ENCODE results near the gene SLC16A2. TPM values are rescaled to one million over a fixed set of nuclear protein-coding genes. Genes with fewer than 3 reads are reported as not detected.

The SLC16A2 gene
- total and polyA plus RNA-seq, 10 of the 15 experiments (the other 5 are each of a cell fraction or from before 2014, with no cell fraction given), result 0.08 to 0.13 TPM; not detected in 8

GRCh38 chrX:74419864-74420195 lies 1.5 kb upstream of the SLC16A2 start:
- ATAC-seq (no peak), DNase-seq (ENCODE audit: low read depth, low spot score) (no peak), FAIRE-seq (no peak)
- intact Hi-C loops (cut with micrococcal nuclease; ENCODE audit: unreplicated experiment) (no loop called here), in situ Hi-C loops (cut with MboI) (no loop called here)
- peaks cover 2% of the 10 kb centered on the region in 2 experiments; a peak in 3 of 4 replicates for H3K27me3 ChIP-seq (replicated peaks in 1 of 2; ENCODE audit: control insufficient read depth in 2 of 2, insufficient read depth in 2 of 2, low read length in 1 of 2)
- no peaks in the 10 kb centered on the region for H4K20me1 ChIP-seq (ENCODE audit: control insufficient read depth, insufficient read depth)
- H3K27ac ChIP-seq (ENCODE audit: control insufficient read depth, insufficient read depth), result no peak overlapping the region
- ChIA-PET SMC1A (ENCODE audit: uncharacterized antibody, unreplicated experiment) (no interaction called here), POLR2A (no interaction called here), RAD21 (ENCODE audit: unreplicated experiment) (no interaction called here), CTCF (interaction anchor here (0.7 kb wide), 1 partner anchor 317 kb away, joined by 3 read pairs; no protein-coding TSS in a partner anchor)
- no peaks in the 10 kb centered on the region for H3K4me1 ChIP-seq (ENCODE audit: control insufficient read depth, insufficient read depth, low read length)
- 37% methylated on average over 20 of the region's 20 CpGs for WGBS (ENCODE audit: insufficient coverage, insufficient replicate concordance, low lambda C conversion rate, missing lambda C conversion rate)
- no peak overlapping the region for H3K4me2 ChIP-seq (ENCODE audit: control insufficient read depth, insufficient read depth)
- no peaks in the 10 kb centered on the region for H3K79me2 ChIP-seq (ENCODE audit: control insufficient read depth, insufficient read depth, low read length)
- no peak overlapping the region for H3K4me3 ChIP-seq
- BruUV-seq (replicated peaks), result no TSS peak
- H3K36me3 ChIP-seq (ENCODE audit: control insufficient read depth in 2 of 2, insufficient read depth in 2 of 2, low read length in 1 of 2), result no peaks in the 10 kb centered on the region
- no peak overlapping the region for H3K9ac ChIP-seq (ENCODE audit: control insufficient read depth, insufficient read depth, low read length)
- H3K9me3 ChIP-seq (replicated peaks; ENCODE audit: control insufficient read depth, insufficient read depth, low read length), result no peaks in the 10 kb centered on the region; the same call in 2 of the 3 replicates
- no peak overlapping the region for H2AFZ ChIP-seq (ENCODE audit: control insufficient read depth, low read depth, low read length)
- TF ChIP-seq ZSCAN29 (IDR thresholded peaks at IDR 0.05) (no peak), PKNOX1 (IDR thresholded peaks at IDR 0.05) (no peak), TBL1XR1 (IDR thresholded peaks at IDR 0.05; ENCODE audit: low read depth, low read length) (no peak), GATAD2B (conservative IDR thresholded peaks at IDR 0.05; ENCODE audit: low read depth) (no peak), ZBTB33 (IDR thresholded peaks at IDR 0.05) (no peak), EZH2 (IDR thresholded peaks at IDR 0.05; ENCODE audit: borderline replicate concordance, control insufficient read depth, low read depth, low read length) (no peak), IRF4 (IDR thresholded peaks at IDR 0.05; ENCODE audit: low read depth, low read length) (no peak), HCFC1 (IDR thresholded peaks at IDR 0.05; ENCODE audit: low read length) (no peak), REST (IDR thresholded peaks at IDR 0.05; ENCODE audit: low read depth, low read length) (no peak), GABPA (IDR thresholded peaks at IDR 0.05; ENCODE audit: low read depth) (no peak), SMAD5 (IDR thresholded peaks at IDR 0.05; ENCODE audit: low read depth) (no peak), SREBF2 (IDR thresholded peaks at IDR 0.05; ENCODE audit: low read length) (no peak), RELB (IDR thresholded peaks at IDR 0.05; ENCODE audit: low read depth) (no peak), RCOR1 (conservative IDR thresholded peaks at IDR 0.05; ENCODE audit: low read depth, low read length) (no peak)
